ENCODE data around the gene CALHM5. TPM values are rescaled to one million over a fixed set of nuclear protein-coding genes. Genes with fewer than 3 reads are reported as not detected.

Gene CALHM5
- total RNA-seq, 4 donors from 2014 or later = 0.09 to 0.80 (median 0.53) TPM; not detected in 1

GRCh38 chr6:116529466-116530290 lies 18.2 kb downstream of the CALHM5 start:
- TF ChIP-seq POLR2A (IDR thresholded peaks at IDR 0.05) (no peak), CTCF (IDR thresholded peaks at IDR 0.05) (no peak)
- no peak for DNase-seq
- H3K27me3 ChIP-seq = no peaks in the 10 kb centered on the region
- no peaks in the 10 kb centered on the region for H3K4me1 ChIP-seq
- no peak overlapping the region for H3K4me3 ChIP-seq
- no peak overlapping the region for H3K27ac ChIP-seq
- H3K36me3 ChIP-seq = no peaks in the 10 kb centered on the region
- no peaks in the 10 kb centered on the region for H3K9me3 ChIP-seq

GRCh38 chr6:116530436-116530835 lies 19.0 kb downstream of the CALHM5 start:
- TF ChIP-seq POLR2A (IDR thresholded peaks at IDR 0.05) (no peak), CTCF (IDR thresholded peaks at IDR 0.05) (no peak)
- Histone ChIP-seq H3K4me3 (no peak overlapping the region), H3K4me1 (no peaks in the 10 kb centered on the region), H3K9me3 (no peaks in the 10 kb centered on the region), H3K36me3 (no peaks in the 10 kb centered on the region), H3K27ac (no peak overlapping the region), H3K27me3 (no peaks in the 10 kb centered on the region)
- no peak for DNase-seq

- Histone ChIP-seq H3K9me3 (no peaks in the 10 kb centered on the region), H3K27me3 (no peaks in the 10 kb centered on the region), H3K4me3 (no peak overlapping the region), H3K27ac (no peak overlapping the region), H3K36me3 (no peaks in the 10 kb centered on the region), H3K4me1 (no peaks in the 10 kb centered on the region)
- peak in 2 of 3 donors; percentile 66 to 84 for DNase-seq
- TF ChIP-seq CTCF (IDR thresholded peaks at IDR 0.05) (peak; percentile 58 to 87 (median 80)), POLR2A (IDR thresholded peaks at IDR 0.05) (no peak)
Observed at GRCh38 chr6:116531675-116532570, 20.5 kb downstream of the CALHM5 start.

- H3K36me3 ChIP-seq = no peaks in the 10 kb centered on the region
- H3K4me1 ChIP-seq = no peaks in the 10 kb centered on the region
- TF ChIP-seq CTCF (IDR thresholded peaks at IDR 0.05) = no peak
- TF ChIP-seq POLR2A (IDR thresholded peaks at IDR 0.05) = no peak
- H3K27me3 ChIP-seq = no peaks in the 10 kb centered on the region
- H3K4me3 ChIP-seq = no peak overlapping the region
- no peaks in the 10 kb centered on the region for H3K9me3 ChIP-seq
- H3K27ac ChIP-seq = no peak overlapping the region
- no peak for DNase-seq
Observed at GRCh38 chr6:116533233-116533957, 22.0 kb downstream of the CALHM5 start.

GRCh38 chr6:116535109-116535508 lies 23.7 kb downstream of the CALHM5 start:
- no peaks in the 10 kb centered on the region for H3K36me3 ChIP-seq
- no peaks in the 10 kb centered on the region for H3K9me3 ChIP-seq
- DNase-seq = no peak
- no peaks in the 10 kb centered on the region for H3K27me3 ChIP-seq
- no peaks in the 10 kb centered on the region for H3K4me1 ChIP-seq
- no peak overlapping the region for H3K27ac ChIP-seq
- TF ChIP-seq CTCF (IDR thresholded peaks at IDR 0.05) (no peak), POLR2A (IDR thresholded peaks at IDR 0.05) (no peak)
- no peak overlapping the region for H3K4me3 ChIP-seq
